GM13977 (cell line): ENCODE measurements around the gene PANK4.

Source experiments
- DNase-seq: peaks from one replicate; pipeline ENCODE4 v3.0.0; 2012; ENCODE audit warnings: low spot score
- in situ Hi-C: fragments of 300-500 bp; cut with MboI; formaldehyde crosslinking; loops from one replicate; pipeline ENCODE4 v1.12.0; 2022; ENCODE audit warnings: low sequenced_read_pairs, low pct_unique_long_range_greater_than_20kb, mixed read lengths, inconsistent platforms; ENCODE audit not compliant: unreplicated experiment
- TF ChIP-seq, protein P1 (sequence below): IDR thresholded peaks from 2 replicates; pipeline ENCODE4 v1.5.1; 2012; ENCODE audit warnings: mild to moderate bottlenecking, control low read depth; ENCODE audit not compliant: insufficient read depth; ENCODE audit errors: extremely low read depth, missing control alignments

PANK4 gene

DNA sequence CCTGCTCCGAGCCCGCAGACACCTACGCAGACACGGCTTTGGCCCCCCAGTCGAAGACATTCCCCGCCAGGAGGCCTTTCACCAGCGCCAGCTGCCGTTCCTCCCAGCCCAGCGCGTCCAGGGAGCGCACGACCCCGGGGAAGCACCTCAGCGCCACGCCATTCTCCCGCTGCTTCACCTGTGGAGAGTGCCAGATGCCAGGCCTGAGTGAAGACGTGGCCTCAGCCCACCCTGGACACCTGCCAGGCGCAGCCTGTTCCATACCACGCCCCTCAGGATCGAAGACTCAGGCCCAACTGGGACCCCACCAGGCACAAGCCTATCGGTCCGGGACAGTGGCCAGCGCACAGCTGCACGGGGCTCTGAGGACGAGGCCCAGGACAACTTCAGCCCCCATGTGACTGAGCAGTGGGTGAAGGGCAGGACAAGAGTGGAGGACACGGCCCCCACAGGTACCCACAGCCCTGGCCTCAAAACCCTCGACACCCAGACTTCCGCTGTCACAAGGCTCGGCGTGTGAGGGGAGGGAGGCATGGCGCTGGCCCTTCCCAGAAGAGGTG is 13.5 kb downstream of the PANK4 start:
- TF ChIP-seq, protein P1, sequence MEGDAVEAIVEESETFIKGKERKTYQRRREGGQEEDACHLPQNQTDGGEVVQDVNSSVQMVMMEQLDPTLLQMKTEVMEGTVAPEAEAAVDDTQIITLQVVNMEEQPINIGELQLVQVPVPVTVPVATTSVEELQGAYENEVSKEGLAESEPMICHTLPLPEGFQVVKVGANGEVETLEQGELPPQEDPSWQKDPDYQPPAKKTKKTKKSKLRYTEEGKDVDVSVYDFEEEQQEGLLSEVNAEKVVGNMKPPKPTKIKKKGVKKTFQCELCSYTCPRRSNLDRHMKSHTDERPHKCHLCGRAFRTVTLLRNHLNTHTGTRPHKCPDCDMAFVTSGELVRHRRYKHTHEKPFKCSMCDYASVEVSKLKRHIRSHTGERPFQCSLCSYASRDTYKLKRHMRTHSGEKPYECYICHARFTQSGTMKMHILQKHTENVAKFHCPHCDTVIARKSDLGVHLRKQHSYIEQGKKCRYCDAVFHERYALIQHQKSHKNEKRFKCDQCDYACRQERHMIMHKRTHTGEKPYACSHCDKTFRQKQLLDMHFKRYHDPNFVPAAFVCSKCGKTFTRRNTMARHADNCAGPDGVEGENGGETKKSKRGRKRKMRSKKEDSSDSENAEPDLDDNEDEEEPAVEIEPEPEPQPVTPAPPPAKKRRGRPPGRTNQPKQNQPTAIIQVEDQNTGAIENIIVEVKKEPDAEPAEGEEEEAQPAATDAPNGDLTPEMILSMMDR: no peak
- in situ Hi-C loops: no loop called here

DNA sequence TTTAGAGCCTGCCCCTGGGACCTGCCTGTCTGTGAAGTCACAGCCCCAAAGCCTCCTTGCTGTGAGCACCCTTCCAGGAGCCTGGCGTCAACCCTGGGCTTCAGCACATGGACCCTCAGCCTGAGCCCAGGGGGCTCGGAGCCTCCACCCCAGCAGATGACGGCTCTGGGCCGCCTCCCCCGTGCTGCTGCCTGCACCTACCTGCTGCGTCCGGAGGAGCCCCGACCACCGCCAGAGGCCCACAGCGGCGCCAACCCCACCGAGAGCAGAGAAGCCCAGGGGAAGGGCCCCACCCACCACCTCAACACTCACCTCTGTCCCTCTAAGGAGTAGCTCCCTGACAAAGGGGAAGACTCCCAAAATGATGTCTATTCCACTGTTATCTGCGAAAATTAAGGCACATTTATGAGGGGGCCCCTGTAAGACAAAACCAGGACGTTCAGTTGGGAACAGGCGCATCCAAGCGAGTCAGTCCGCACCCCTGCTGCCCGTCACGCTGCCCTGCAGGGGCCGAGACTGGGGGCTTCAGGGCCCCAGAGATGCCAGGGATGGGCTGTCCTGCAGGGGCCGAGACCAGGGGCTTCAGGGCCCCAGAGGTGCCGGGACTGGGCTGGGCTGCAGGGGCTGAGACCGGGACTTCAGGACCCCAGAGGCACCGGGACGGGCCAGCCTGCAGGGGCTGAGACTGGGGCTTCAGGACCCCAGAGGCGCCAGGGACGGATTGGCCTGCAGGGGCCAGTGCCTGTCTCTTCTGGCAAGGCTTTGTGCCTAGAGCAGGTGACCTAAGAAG is 15.8 kb downstream of the PANK4 start:
- in situ Hi-C loops: no loop called here
- TF ChIP-seq, protein P1: no peak
- no peak for DNase-seq

More for the DNA sequence above, 13.5 kb downstream of the PANK4 start:
- DNase-seq: no peak

DNA sequence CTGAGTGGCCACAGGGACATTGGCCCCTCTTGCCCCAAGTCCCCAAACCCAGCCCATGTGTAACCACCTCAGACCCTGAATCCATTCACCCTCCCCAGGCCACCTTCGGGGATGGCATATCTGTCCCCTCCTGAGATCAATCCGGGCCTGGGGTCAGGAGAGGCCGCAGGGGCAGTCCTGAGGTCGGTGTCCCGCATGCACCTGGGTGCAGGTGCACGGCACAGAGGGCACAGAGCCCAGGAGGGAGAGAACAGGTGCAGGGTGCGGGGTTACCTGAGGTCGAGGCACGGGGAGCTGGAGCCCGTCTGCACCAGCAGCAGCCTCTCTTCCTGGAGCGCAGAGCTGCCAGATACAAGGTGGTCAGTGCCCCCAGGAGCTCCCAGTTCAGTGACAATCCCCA is 16.8 kb downstream of the PANK4 start:
- no peak for DNase-seq
- TF ChIP-seq, protein P1: no peak
- in situ Hi-C loops: no loop called here

DNA sequence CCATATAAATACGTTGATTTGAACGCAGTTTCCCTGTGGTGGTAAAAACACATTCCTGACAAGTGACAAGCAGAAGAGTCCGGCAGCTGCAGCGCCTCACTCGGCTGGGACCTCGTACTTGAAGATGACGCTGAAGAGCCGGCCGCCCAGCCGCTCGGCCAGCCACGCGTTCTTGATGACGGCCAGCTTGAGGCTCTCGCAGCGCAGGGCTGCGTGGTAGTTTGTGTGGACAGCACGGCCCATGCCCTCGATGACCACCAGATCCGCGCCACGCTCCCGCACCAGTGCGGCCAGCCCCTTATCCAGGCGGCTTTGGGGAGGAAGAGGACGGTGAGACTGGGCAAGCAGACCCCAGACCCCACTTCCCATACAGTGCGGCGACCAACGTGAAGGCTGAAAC is 17.6 kb downstream of the PANK4 start:
- DNase-seq: no peak
- in situ Hi-C loops: no loop called here
- TF ChIP-seq, protein P1: no peak

DNA sequence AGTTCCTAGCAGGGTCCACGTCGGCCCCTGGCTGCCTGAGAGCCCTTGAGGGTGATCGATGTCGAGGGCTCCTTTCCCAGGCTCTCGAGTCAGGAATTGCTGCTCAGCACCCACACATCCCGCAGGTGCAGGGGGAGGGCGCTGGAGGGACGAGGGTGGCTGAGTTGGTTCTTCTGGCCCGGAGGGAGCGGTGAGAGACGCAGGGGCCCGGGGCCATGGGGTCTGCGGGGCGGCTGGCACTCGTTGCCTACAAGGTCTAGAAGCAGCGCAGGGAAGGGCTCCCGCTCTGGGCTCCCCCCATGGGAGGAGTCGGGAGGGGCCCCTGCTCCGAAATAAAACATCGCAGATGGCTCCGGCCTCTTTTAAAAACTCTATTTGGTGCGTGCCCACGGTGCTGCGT is 18.2 kb downstream of the PANK4 start:
- in situ Hi-C loops: no loop called here

DNA sequence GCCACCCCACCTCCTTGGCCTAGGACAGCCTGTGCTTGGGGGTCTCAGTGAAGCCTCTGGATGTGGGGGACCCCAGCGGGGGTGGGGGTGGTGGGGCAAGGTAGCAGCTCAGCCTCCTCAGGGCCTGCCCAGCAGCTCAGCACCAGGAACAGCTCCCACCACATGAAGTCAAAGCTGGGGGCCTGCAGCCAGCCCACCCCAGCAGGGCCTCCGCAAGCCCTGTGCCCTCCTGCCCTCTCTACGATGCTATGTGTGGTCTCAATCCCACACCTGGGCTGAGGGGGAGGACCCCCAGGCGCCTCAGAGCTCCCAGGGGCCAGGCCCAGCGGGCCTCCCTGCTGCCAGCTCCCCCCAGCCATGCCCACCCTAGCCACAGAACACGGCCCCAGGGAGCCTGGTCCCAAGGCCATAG is 18.6 kb downstream of the PANK4 start:
- DNase-seq: no peak
- in situ Hi-C loops: no loop called here
- TF ChIP-seq, protein P1: no peak

More for the DNA sequence above, 18.2 kb downstream of the PANK4 start:
- no peak for DNase-seq
- TF ChIP-seq, protein P1: no peak
